Measurements from ENCODE around the gene ZNF101. TPM values are rescaled to one million over a fixed set of nuclear protein-coding genes. Genes with fewer than 3 reads are reported as not detected.

The ZNF101 gene
- total and polyA plus RNA-seq, 9 of the 15 experiments (the other 6 are each of a cell fraction or from before 2014, with no cell fraction given), result 9.6 to 20.3 (median 12.4) TPM

- peak; percentile 81 for TF ChIP-seq ZNF384 (IDR thresholded peaks at IDR 0.05; ENCODE audit: low read depth, low read length)
- no peak for TF ChIP-seq BCLAF1 (IDR thresholded peaks at IDR 0.05; ENCODE audit: borderline replicate concordance in 1 of 2, control insufficient read depth in 1 of 2, low read depth in 2 of 2, low read length in 1 of 2)
- no peak for TF ChIP-seq ATF1 (CRISPR knock-in tag; IDR thresholded peaks at IDR 0.05)
- TF ChIP-seq ATF1 (tag; IDR thresholded peaks at IDR 0.05), result peak; percentile 71
- no peak for TF ChIP-seq NR0B1 (IDR thresholded peaks at IDR 0.05; ENCODE audit: partially characterized antibody)
- TF ChIP-seq JUN (IDR thresholded peaks at IDR 0.05; ENCODE audit: borderline replicate concordance, low read depth, low read length), result no peak
- TF ChIP-seq JUN (CRISPR knock-in tag; IDR thresholded peaks at IDR 0.05; ENCODE audit: borderline replicate concordance), result no peak
- TF ChIP-seq NR4A1 (CRISPR knock-in tag; IDR thresholded peaks at IDR 0.05), result peak; percentile 87
- peak; percentile 65; the same call in 1 of the 2 replicates for TF ChIP-seq NR4A1 (tag; IDR thresholded peaks at IDR 0.05)
- TF ChIP-seq HNRNPK (IDR thresholded peaks at IDR 0.05; ENCODE audit: low read depth, low read length, poor library complexity, severe bottlenecking), result no peak
- TF ChIP-seq BCL6 (CRISPR knock-in tag; IDR thresholded peaks at IDR 0.05), result peak; percentile 72; the same call in 1 of the 2 replicates
- no peak for TF ChIP-seq MED1 (CRISPR knock-in tag; IDR thresholded peaks at IDR 0.05; ENCODE audit: borderline replicate concordance)
- no peak for TF ChIP-seq ZNF124 (CRISPR knock-in tag; IDR thresholded peaks at IDR 0.05)
- peak; percentile 70 for TF ChIP-seq CREB3L1 (IDR thresholded peaks at IDR 0.05; ENCODE audit: borderline replicate concordance, low read depth)
- TF ChIP-seq HBP1 (CRISPR knock-in tag; IDR thresholded peaks at IDR 0.05), result peak; percentile 87; the same call in 1 of the 2 replicates
- TF ChIP-seq MIER1 (IDR thresholded peaks at IDR 0.05; ENCODE audit: low read depth), result no peak
- peak; percentile 33 for TF ChIP-seq SMAD4 (CRISPR knock-in tag; conservative IDR thresholded peaks at IDR 0.05)
Measured at GRCh38 chr19:19663256-19664120, 5.2 kb upstream of the ZNF101 start, which contains the start of gene ATP13A1 (continued).
